D341Med (cell line): Measurements from ENCODE around the gene CSTB.

ENCODE experiments used
- DNase-seq: peaks from one replicate; pipeline ENCODE4 v3.0.0; 2012; ENCODE audit warnings: low spot score

CSTB gene

GRCh38 chr21:43810505-43811261 lies 34.6 kb upstream of the CSTB start:
- DNase-seq: peak; percentile 96

GRCh38 chr21:43809853-43810504 lies 33.9 kb upstream of the CSTB start:
- DNase-seq: no peak

- no peak for DNase-seq
These were observed 33.3 kb upstream of the CSTB start for GRCh38 chr21:43809346-43809799.

- no peak for DNase-seq
These were observed 32.7 kb upstream of the CSTB start for GRCh38 chr21:43808832-43809251.

GRCh38 chr21:43808367-43808766 lies 32.3 kb upstream of the CSTB start:
- DNase-seq: no peak

- DNase-seq: no peak
These were observed 30.1 kb upstream of the CSTB start for GRCh38 chr21:43806017-43806710.

GRCh38 chr21:43805275-43805800 lies 29.2 kb upstream of the CSTB start:
- no peak for DNase-seq

- no peak for DNase-seq
These were observed 27.6 kb upstream of the CSTB start for GRCh38 chr21:43803558-43804300.

- no peak for DNase-seq
These were observed 26.7 kb upstream of the CSTB start for GRCh38 chr21:43802713-43803313.

- DNase-seq: no peak
These were observed 25.1 kb upstream of the CSTB start for GRCh38 chr21:43801006-43801783.

GRCh38 chr21:43800566-43800965 lies 24.5 kb upstream of the CSTB start:
- no peak for DNase-seq

- DNase-seq: no peak
These were observed 24.0 kb upstream of the CSTB start for GRCh38 chr21:43800124-43800523.

- DNase-seq: no peak
These were observed 23.3 kb upstream of the CSTB start for GRCh38 chr21:43799301-43799840.

GRCh38 chr21:43797925-43798715 lies 22.0 kb upstream of the CSTB start:
- no peak for DNase-seq

GRCh38 chr21:43797415-43797814 lies 21.3 kb upstream of the CSTB start:
- no peak for DNase-seq

- DNase-seq: no peak
These were observed 18.7 kb upstream of the CSTB start for GRCh38 chr21:43794857-43795256.

- no peak for DNase-seq
These were observed 18.2 kb upstream of the CSTB start for GRCh38 chr21:43794311-43794710.

- DNase-seq: no peak
These were observed 17.1 kb upstream of the CSTB start for GRCh38 chr21:43793243-43793642.

GRCh38 chr21:43792406-43792805 lies 16.3 kb upstream of the CSTB start:
- no peak for DNase-seq
